Gastrocnemius medialis (tissue), 4 donors: ENCODE results near the gene SLC12A3.

ENCODE experiments used
- CTCF ChIP-seq, 5 experiments: fragments of 450-650 bp in 3 of 5; fragments of 200-600 bp in 2 of 5; sonication (generic) in 2 of 5; IDR thresholded peaks in 4 of 5; conservative IDR thresholded peaks in 1 of 5; 1 replicate in 4 of 5; 2 replicates in 1 of 5; pipeline ENCODE4 v1.5.1; 2016 to 2019; ENCODE audit warnings: antibody characterized with exemption in 5 of 5, mild to moderate bottlenecking in 3 of 5, moderate library complexity in 3 of 5
- POLR2A ChIP-seq, 2 donors: fragments of 450-650 bp; IDR thresholded peaks; one replicate each; pipeline ENCODE4 v1.6.1; 2017; ENCODE audit warnings: antibody characterized with exemption in 2 of 2, mild to moderate bottlenecking in 2 of 2, moderate library complexity in 2 of 2

- no peak for TF ChIP-seq CTCF (IDR thresholded peaks at IDR 0.05 in 4 of 5, conservative IDR thresholded peaks at IDR 0.05 in 1 of 5)
- no peak for TF ChIP-seq POLR2A (IDR thresholded peaks at IDR 0.05)
These were observed 21.8 kb downstream of the SLC12A3 start for GRCh38 chr16:56886826-56887225.
